PC-3 (cell line): ENCODE data around the gene MAML3.

Source experiments
- CTCF ChIP-seq: fragments of 300-600 bp; sonication (generic); conservative IDR thresholded peaks from 2 replicates; pipeline ENCODE4 v1.5.1; 2017; ENCODE audit warnings: antibody characterized with exemption, low read depth, mild to moderate bottlenecking, low read length
- EZH2 ChIP-seq: fragments of 300-600 bp; sonication (generic); IDR thresholded peaks from one replicate; pipeline ENCODE4 v1.6.1; 2017; ENCODE audit warnings: antibody characterized with exemption, mild to moderate bottlenecking, low read length; ENCODE audit not compliant: unreplicated experiment
- EZH2phosphoT487 ChIP-seq: fragments of 300-600 bp; sonication (generic); IDR thresholded peaks from 2 replicates; pipeline ENCODE4 v1.6.1; 2018; ENCODE audit warnings: mild to moderate bottlenecking, antibody characterized with exemption, low read length, borderline replicate concordance

GRCh38 chr4:140135529-140136088, 18.4 kb downstream of the MAML3 start:
- no peak for TF ChIP-seq EZH2
- no peak for TF ChIP-seq CTCF
- TF ChIP-seq EZH2phosphoT487, result no peak
